Measurements from ENCODE around the gene C3orf20.
"Not testable (repeated sequence)": the region's sequence is repeated elsewhere in the genome, so short reads cannot be mapped to it uniquely, and the experiment has no call there.

The C3orf20 gene

DNA sequence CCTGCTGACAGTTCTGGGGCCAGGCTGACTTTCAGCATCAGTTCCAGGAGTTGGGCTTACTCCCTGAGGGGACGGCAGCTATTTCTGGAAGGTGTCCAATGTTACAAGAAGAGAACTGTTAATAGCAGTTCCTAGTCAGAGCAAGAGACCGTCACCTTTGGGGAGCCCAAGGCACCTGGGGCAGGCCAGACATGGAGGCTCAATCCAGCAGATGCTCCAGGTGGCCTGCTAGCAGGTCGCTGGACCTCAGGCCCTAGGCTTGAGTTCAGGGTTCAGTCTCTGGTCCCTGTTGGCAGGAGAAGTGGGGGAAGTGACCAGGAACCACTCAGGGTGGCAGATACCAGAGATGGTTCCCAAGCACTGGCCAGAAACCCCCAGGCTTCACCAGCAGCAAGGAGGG, 25.9 kb downstream of the C3orf20 start:
- no peak for DNase-seq (ENCODE audit: low spot score)

- DNase-seq (ENCODE audit: low spot score) = no peak
Observed at GRCh38 chr3:14701676-14702075, 26.7 kb downstream of the C3orf20 start.

GRCh38 chr3:14703128-14703750, 28.3 kb downstream of the C3orf20 start:
- DNase-seq (ENCODE audit: low spot score) = no peak

GRCh38 chr3:14703791-14704190, 28.9 kb downstream of the C3orf20 start:
- no peak for DNase-seq (ENCODE audit: low spot score)

DNA sequence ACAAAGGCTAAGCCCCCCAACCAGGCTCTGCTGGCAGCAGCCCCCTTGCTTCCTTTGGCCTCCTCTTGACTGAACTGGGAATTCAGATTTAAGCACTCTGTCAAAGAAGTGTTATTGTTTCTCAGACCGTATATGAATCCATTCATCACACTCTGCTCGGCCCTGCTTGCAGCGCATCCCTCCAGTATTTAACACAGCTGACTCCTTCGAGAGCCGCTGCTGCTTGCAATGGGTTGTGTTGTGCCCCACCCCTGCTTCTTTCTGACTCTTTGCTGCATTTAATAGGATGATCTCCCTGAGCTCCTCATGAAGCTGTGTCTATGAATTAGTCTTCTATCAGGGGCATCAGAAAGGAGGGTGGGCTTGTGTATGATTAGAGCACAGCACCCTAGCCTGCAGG, 31.2 kb downstream of the C3orf20 start:
- no peak for DNase-seq (ENCODE audit: low spot score)

DNA sequence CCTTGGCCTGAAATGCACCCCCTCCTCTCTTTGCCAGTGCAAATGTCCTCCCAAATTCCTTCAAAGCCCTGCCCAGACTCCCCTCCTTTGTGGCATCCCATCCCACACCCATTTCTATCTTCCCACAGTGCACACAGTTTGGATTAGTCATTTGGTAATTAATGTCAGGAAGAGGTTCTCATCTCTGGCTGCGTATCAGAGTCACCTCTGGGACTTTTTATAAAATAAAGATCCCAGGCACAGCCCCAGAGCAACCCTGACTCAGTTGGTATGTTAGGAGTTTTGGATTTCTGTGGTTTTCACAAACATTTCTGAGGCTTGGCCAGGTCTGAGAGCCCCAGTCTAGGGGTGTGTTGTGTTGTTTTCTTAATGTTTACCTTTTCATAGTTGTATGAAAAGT, 41.6 kb downstream of the C3orf20 start:
- no peak for DNase-seq (ENCODE audit: low spot score)

DNA sequence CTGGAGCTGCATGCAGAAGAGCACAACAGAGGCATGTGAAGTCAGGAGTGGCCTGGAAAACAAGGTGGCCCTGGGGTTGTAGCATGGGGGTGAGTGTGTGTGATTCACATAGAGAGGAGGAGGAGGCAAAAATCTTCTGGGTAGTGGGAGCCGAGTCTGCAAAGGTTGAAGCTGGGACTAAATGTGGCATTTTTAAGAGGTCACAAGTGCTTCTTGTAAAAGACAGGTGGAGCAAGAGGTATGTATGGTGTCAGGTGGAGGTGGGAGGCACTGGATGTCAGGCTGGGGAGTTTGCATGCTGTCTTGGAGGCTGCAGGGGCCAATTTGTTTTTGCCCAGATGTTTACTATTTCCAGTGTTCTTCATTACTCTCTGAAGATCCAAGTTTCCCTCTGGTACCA, 42.4 kb downstream of the C3orf20 start:
- no peak for DNase-seq (ENCODE audit: low spot score)

GRCh38 chr3:14718539-14718938, 43.6 kb downstream of the C3orf20 start:
- DNase-seq (ENCODE audit: low spot score) = no peak

DNA sequence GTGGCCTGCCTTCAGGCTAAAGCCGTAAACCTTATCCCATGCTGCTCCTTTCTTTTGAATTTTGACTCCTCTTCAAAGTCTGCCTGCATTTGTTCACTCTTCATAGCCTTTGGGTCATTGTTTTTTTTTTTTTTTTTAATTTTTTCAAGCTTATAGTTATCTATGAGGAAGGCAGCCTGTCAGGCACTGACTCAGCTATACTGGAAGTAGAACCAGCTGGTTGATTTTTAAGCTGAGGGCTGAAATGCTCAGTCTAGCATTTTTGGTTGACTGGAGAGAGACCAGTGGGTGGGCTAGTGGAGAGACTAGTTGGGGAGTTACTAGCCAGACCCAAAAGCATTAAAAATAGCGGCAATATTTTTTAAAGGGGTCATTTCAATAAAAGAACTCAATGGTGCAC, 44.1 kb downstream of the C3orf20 start:
- DNase-seq (ENCODE audit: low spot score) = no peak

GRCh38 chr3:14721126-14721864, 46.4 kb downstream of the C3orf20 start:
- no peak for DNase-seq (ENCODE audit: low spot score)

GRCh38 chr3:14725013-14725412, 50.1 kb downstream of the C3orf20 start:
- DNase-seq (ENCODE audit: low spot score) = no peak

- no peak for DNase-seq (ENCODE audit: low spot score)
Observed at GRCh38 chr3:14725564-14726440, 50.9 kb downstream of the C3orf20 start.

DNA sequence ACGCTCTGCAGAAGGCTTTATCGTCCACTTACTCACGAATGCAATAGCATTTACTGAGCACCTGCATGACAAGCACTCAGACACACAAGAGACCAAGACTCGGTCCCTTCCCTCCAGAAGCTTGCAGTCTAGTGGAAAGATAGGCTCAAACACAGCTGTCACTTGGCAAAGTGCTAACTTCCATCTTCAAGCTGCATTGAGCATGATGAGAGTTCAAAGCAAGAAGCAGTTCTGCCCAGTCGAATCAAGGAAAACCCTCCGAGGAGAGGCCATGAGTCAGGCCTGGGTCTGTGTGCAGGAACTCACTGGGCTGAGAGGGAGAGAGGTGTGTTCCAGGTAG, 51.5 kb downstream of the C3orf20 start:
- DNase-seq (ENCODE audit: low spot score) = no peak

DNA sequence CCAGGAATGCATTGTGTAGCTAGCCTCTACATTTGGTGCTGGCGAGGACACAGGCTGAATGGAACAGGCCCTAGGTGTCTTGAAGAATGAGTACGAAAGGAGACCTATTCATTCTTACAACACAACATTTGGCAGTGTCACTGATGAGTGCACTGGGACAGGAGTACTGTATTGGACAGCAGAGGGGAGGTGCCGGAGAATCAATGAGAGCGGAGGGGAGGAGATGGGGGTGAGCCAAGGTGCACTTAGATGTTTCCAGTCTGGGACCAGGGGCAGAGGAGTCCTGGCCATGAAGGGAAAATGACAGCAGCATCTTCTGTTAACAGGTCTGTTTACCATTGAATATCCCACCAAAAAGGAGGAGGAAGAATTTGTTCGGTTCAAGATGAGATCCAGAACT, 53.2 kb downstream of the C3orf20 start:
- no peak for DNase-seq (ENCODE audit: low spot score)

DNA sequence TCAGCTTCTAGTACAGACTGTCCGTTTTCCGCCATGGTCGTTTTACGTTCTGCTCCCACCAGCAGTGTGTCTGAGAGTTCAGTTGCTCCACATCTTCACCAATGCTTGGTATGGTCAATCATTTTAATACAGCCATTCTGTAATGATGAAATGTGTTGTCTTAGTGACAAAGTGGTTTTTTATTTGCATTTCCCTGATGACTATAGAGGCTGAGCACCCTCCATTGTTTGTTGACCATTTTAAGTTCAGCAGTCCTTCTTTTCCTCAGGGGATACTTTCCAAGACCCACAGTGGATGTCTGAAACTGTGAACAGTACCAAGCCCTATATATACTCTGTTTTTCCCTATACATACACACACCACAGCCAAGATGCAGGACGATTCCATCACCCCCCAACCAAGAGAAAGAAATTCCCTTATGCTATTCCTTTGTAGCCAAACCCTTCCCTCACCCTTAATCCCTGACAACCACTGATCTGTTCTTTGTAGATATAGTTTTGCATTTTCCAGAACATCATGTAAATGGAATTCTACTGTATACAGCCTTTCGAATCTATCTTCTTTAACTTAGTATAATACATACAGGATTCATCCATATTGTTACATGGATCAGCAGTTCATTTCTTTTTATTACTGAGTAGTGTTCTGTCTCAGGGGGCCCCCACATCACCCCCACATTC, 55.9 kb downstream of the C3orf20 start:
- DNase-seq (ENCODE audit: low spot score) = no peak

DNA sequence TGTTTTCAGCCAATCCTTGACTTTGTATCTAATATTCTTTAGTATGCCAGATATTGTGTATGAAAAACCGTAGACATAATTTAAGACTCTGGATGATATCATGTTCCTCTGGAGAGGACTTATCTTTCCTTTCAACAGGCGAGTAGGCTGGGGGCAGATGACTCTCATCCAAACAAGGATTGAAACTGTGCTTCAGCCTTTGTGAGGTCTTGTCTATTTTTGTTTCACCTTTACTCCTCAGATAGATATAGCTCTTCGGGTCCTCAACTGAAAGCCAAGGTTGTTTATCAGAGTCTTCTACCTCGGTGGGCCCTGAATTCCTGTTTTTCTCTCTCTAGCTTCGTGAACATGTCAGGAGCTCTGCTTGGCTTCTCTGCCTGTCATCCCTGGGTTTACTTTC, 66.0 kb downstream of the C3orf20 start:
- no peak for DNase-seq (ENCODE audit: low spot score)

DNA sequence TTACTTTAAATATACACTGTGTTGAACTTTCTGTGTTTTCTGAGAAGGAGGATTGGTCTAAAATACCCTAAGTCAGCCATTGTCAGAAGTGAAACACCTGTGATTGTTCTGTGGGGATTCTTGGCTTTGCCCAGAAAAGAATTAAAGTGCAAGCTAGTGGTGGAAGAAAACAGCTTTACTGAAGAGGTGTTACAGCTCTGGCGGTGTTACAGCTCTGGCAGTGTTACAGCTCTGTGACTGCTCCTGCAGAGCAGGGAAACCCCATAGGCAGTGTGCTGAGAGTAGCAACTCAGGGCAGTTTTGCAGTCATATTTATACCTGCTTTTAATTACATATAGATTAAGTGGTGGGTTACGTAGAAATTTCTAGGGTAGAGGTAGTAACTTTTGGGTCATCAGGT, 66.6 kb downstream of the C3orf20 start:
- no peak for DNase-seq (ENCODE audit: low spot score)

DNA sequence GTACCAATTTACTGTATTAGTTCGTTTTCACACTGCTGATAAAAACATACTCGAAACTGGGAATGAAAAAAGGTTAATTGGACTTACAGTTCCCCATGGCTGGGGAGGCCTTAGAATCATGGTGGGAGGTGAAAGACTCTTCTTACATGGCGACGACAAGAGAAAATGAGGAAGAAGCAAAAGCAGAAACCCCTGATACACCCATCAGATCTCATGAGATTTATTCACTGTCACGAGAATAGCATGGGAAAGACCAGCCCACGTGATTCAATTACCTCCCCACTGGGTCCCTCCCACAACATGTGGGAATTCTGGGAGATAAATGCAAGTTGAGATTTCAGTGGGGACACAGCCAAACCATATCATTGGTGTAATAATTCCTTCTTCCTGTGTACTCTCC, 69.6 kb downstream of the C3orf20 start:
- DNase-seq (ENCODE audit: low spot score) = no peak

GRCh38 chr3:14750650-14751049, 75.7 kb downstream of the C3orf20 start:
- DNase-seq (ENCODE audit: low spot score) = no peak

- DNase-seq (ENCODE audit: low spot score) = not testable (repeated sequence)
Observed at GRCh38 chr3:14752979-14753378, 78.0 kb downstream of the C3orf20 start.

- DNase-seq (ENCODE audit: low spot score) = no peak
Observed at GRCh38 chr3:14757153-14757700, 82.3 kb downstream of the C3orf20 start.

DNA sequence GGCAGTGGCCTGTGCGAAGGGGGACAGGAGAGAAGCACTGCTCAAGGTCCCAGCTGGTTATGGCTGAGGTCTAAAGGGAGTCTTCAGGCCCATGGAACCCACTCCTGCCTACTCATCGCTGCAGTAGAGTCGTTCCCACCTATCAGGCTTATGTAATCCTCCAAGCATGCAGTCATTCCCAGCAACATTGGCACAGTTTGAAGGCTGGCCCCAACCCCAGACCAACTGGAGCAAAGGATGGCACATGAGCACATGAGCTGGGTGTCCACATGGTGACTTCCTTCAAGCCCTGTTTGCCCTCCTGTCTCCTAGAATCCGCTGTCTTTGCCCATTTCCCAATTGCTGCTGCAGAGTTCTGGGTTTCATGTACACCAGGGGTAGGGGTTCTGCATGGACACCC, 83.4 kb downstream of the C3orf20 start:
- DNase-seq (ENCODE audit: low spot score) = no peak

Data from ecto neural progenitor cell (in vitro differentiated cells).